ENCODE results near the gene GTF3C4.

The GTF3C4 gene

GRCh38 chr9:132670457-132671391, at the start of gene GTF3C4:
GTF3C4 (plus strand) TSS chr9:132670464; CDS start chr9:132670599, 135 bp downstream.
- peak; percentile 17 for DNase-seq (ENCODE audit: low spot score)

- DNase-seq (ENCODE audit: low spot score), result peak; percentile 23
Measured at GRCh38 chr9:132622159-132622558, 48.1 kb upstream of the GTF3C4 start.

- no peak for DNase-seq (ENCODE audit: low spot score)
Measured at GRCh38 chr9:132626285-132626684, 44.0 kb upstream of the GTF3C4 start.

- DNase-seq (ENCODE audit: low spot score), result no peak
Measured at GRCh38 chr9:132627106-132627505, 43.2 kb upstream of the GTF3C4 start.

- DNase-seq (ENCODE audit: low spot score), result no peak
Measured at GRCh38 chr9:132627594-132627993, 42.7 kb upstream of the GTF3C4 start.

GRCh38 chr9:132628746-132629145, 41.5 kb upstream of the GTF3C4 start:
- DNase-seq (ENCODE audit: low spot score), result no peak

GRCh38 chr9:132630116-132630515, 40.1 kb upstream of the GTF3C4 start:
- DNase-seq (ENCODE audit: low spot score), result no peak

- DNase-seq (ENCODE audit: low spot score), result no peak
Measured at GRCh38 chr9:132630811-132631210, 39.5 kb upstream of the GTF3C4 start.

- DNase-seq (ENCODE audit: low spot score), result peak; percentile 43
Measured at GRCh38 chr9:132631280-132631679, 39.0 kb upstream of the GTF3C4 start.

GRCh38 chr9:132631685-132632084, 38.6 kb upstream of the GTF3C4 start:
- DNase-seq (ENCODE audit: low spot score), result no peak

- no peak for DNase-seq (ENCODE audit: low spot score)
Measured at GRCh38 chr9:132632413-132633129, 37.7 kb upstream of the GTF3C4 start.

- DNase-seq (ENCODE audit: low spot score), result no peak
Measured at GRCh38 chr9:132634327-132634726, 35.9 kb upstream of the GTF3C4 start.

- no peak for DNase-seq (ENCODE audit: low spot score)
Measured at GRCh38 chr9:132637351-132637750, 32.9 kb upstream of the GTF3C4 start.

GRCh38 chr9:132637801-132638200, 32.5 kb upstream of the GTF3C4 start:
- no peak for DNase-seq (ENCODE audit: low spot score)

GRCh38 chr9:132638240-132638639, 32.0 kb upstream of the GTF3C4 start:
- DNase-seq (ENCODE audit: low spot score), result no peak

- DNase-seq (ENCODE audit: low spot score), result no peak
Measured at GRCh38 chr9:132639322-132639721, 30.9 kb upstream of the GTF3C4 start.

- DNase-seq (ENCODE audit: low spot score), result no peak
Measured at GRCh38 chr9:132641216-132641615, 29.0 kb upstream of the GTF3C4 start.

GRCh38 chr9:132644251-132644650, 26.0 kb upstream of the GTF3C4 start:
- no peak for DNase-seq (ENCODE audit: low spot score)

- DNase-seq (ENCODE audit: low spot score), result no peak
Measured at GRCh38 chr9:132645306-132645705, 25.0 kb upstream of the GTF3C4 start.

GRCh38 chr9:132645711-132646110, 24.6 kb upstream of the GTF3C4 start:
- no peak for DNase-seq (ENCODE audit: low spot score)

- no peak for DNase-seq (ENCODE audit: low spot score)
Measured at GRCh38 chr9:132646726-132647125, 23.5 kb upstream of the GTF3C4 start.

- no peak for DNase-seq (ENCODE audit: low spot score)
Measured at GRCh38 chr9:132647355-132647754, 22.9 kb upstream of the GTF3C4 start.

GRCh38 chr9:132647806-132648205, 22.5 kb upstream of the GTF3C4 start:
- no peak for DNase-seq (ENCODE audit: low spot score)

Data from kidney capillary endothelial cell (primary cell).